ENCODE data around the gene ARHGAP31. TPM values are rescaled to one million over a fixed set of nuclear protein-coding genes. Genes with fewer than 3 reads are reported as not detected.

Gene ARHGAP31
- total and polyA plus RNA-seq, 2 of the 8 experiments (the other 6 are each of a cell fraction or from before 2014, with no cell fraction given), result 1.1 to 7.6 TPM

GRCh38 chr3:119259821-119260220, 34.4 kb upstream of the ARHGAP31 start:
- no peaks in the 10 kb centered on the region; a peak in 2 of 7 replicates for H3K27me3 ChIP-seq (replicated peaks in 1 of 4; ENCODE audit: control insufficient read depth in 3 of 4, extremely low read depth in 1 of 4, insufficient read depth in 3 of 4, low read length in 3 of 4)
- no peaks in the 10 kb centered on the region for H3K36me3 ChIP-seq (ENCODE audit: control insufficient read depth in 2 of 4, insufficient read depth in 4 of 4, low read length in 3 of 4)
- H3K9ac ChIP-seq (replicated peaks in 1 of 4; ENCODE audit: extremely low read depth in 1 of 4, low read depth in 3 of 4, low read length in 3 of 4), result no peak overlapping the region
- no peaks in the 10 kb centered on the region for H3K9me3 ChIP-seq (ENCODE audit: insufficient read depth in 2 of 2, low read depth in 1 of 2, low read length in 1 of 2)
- POLR2A ChIA-PET (ENCODE audit: partially characterized antibody), result no interaction called here
- FAIRE-seq (no peak), DNase-seq (ENCODE audit: low read depth in 1 of 2, low spot score in 2 of 2) (no peak)
- H2BK120ac ChIP-seq (replicated peaks; ENCODE audit: low read depth, low read length), result peak overlapping the region; percentile 13
- H2AFZ ChIP-seq (ENCODE audit: low read length), result no peak overlapping the region
- H4K8ac ChIP-seq (ENCODE audit: extremely low read depth, insufficient read depth, low read length), result no peak overlapping the region
- H3K79me1 ChIP-seq (ENCODE audit: low read depth, low read length), result no peaks in the 10 kb centered on the region
- no peak overlapping the region for H3K23ac ChIP-seq (ENCODE audit: insufficient read length)
- no peak overlapping the region for H3K56ac ChIP-seq (replicated peaks; ENCODE audit: insufficient read length, low read depth, low read length)
- no peak overlapping the region for H2BK12ac ChIP-seq (ENCODE audit: low read depth, low read length)
- H3K14ac ChIP-seq (ENCODE audit: insufficient read length), result no peak overlapping the region
- H3K79me2 ChIP-seq (ENCODE audit: control insufficient read depth in 1 of 2, insufficient read depth in 2 of 2, low read length in 2 of 2), result no peaks in the 10 kb centered on the region
- no peak overlapping the region for H4K5ac ChIP-seq (ENCODE audit: insufficient read length, low read depth, low read length)
- H3K4me1 ChIP-seq (replicated peaks in 1 of 4; ENCODE audit: control insufficient read depth in 3 of 4, insufficient read depth in 4 of 4, low read length in 3 of 4), result peaks cover 0 to 8% (median 7%) of the 10 kb centered on the region in 4 experiments; a peak in 3 of 7 replicates
- CTCF ChIA-PET (ENCODE audit: partially characterized antibody), result interaction anchor here (0.5 kb wide), 1 partner anchor 185 kb away, joined by 3 read pairs; no protein-coding TSS in a partner anchor
- no peak overlapping the region for H2BK15ac ChIP-seq (ENCODE audit: low read length)
- H3K4me2 ChIP-seq (ENCODE audit: insufficient read depth in 1 of 2, low read depth in 2 of 2, low read length in 2 of 2), result no peak overlapping the region
- no peak overlapping the region for H2AK5ac ChIP-seq (ENCODE audit: low read depth, low read length)
- H3K4ac ChIP-seq (replicated peaks; ENCODE audit: insufficient read length, low read depth, low read length), result no peak overlapping the region
- H3K27ac ChIP-seq (ENCODE audit: low read depth, low read length), result no peak overlapping the region
- H4K20me1 ChIP-seq (replicated peaks in 1 of 2; ENCODE audit: control insufficient read depth in 1 of 2, insufficient read depth in 2 of 2, low read length in 2 of 2), result no peaks in the 10 kb centered on the region
- no peak overlapping the region for H3K18ac ChIP-seq (ENCODE audit: extremely low read depth, low read length)
- H3K23me2 ChIP-seq (ENCODE audit: low read depth, low read length), result no peaks in the 10 kb centered on the region
- no peak overlapping the region for H2BK5ac ChIP-seq (ENCODE audit: low read depth, low read length)
- WGBS, 2 experiments (ENCODE audit: extremely low coverage in 1 of 2, insufficient coverage in 1 of 2, insufficient read length in 1 of 2, insufficient replicate concordance in 2 of 2, low coverage in 1 of 2, low lambda C conversion rate in 2 of 2, missing lambda C conversion rate in 1 of 2), result 86% methylated on average over 4 of the region's 4 CpGs; no CpG with 5 or more reads in 1 of the 2 experiments
- H3K4me3 ChIP-seq (ENCODE audit: extremely low read depth in 1 of 4, insufficient read depth in 2 of 4, low read depth in 3 of 4, low read length in 4 of 4), result no peak overlapping the region
- H2BK20ac ChIP-seq (ENCODE audit: low read length), result no peak overlapping the region
- no peak overlapping the region for H4K91ac ChIP-seq (replicated peaks; ENCODE audit: insufficient read length, low read length)
- TF ChIP-seq, protein P1, sequence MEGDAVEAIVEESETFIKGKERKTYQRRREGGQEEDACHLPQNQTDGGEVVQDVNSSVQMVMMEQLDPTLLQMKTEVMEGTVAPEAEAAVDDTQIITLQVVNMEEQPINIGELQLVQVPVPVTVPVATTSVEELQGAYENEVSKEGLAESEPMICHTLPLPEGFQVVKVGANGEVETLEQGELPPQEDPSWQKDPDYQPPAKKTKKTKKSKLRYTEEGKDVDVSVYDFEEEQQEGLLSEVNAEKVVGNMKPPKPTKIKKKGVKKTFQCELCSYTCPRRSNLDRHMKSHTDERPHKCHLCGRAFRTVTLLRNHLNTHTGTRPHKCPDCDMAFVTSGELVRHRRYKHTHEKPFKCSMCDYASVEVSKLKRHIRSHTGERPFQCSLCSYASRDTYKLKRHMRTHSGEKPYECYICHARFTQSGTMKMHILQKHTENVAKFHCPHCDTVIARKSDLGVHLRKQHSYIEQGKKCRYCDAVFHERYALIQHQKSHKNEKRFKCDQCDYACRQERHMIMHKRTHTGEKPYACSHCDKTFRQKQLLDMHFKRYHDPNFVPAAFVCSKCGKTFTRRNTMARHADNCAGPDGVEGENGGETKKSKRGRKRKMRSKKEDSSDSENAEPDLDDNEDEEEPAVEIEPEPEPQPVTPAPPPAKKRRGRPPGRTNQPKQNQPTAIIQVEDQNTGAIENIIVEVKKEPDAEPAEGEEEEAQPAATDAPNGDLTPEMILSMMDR (IDR thresholded peaks at IDR 0.05; ENCODE audit: control extremely low read depth in 1 of 3, insufficient read depth in 1 of 3, low read depth in 1 of 3, low read length in 3 of 3), result no peak
- no peak for TF ChIP-seq MAFK (IDR thresholded peaks at IDR 0.05; ENCODE audit: low read depth, low read length)
- TF ChIP-seq EP300 (IDR thresholded peaks at IDR 0.05; ENCODE audit: borderline replicate concordance in 1 of 2, low read depth in 2 of 2, low read length in 2 of 2), result no peak
- TF ChIP-seq, protein P2, sequence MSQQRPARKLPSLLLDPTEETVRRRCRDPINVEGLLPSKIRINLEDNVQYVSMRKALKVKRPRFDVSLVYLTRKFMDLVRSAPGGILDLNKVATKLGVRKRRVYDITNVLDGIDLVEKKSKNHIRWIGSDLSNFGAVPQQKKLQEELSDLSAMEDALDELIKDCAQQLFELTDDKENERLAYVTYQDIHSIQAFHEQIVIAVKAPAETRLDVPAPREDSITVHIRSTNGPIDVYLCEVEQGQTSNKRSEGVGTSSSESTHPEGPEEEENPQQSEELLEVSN (IDR thresholded peaks at IDR 0.05), result no peak
- TF ChIP-seq ZNF274 (IDR thresholded peaks at IDR 0.05; ENCODE audit: borderline replicate concordance, extremely low read depth, low read length), result no peak
- no peak for TF ChIP-seq NANOG (IDR thresholded peaks at IDR 0.05; ENCODE audit: insufficient read depth, low read depth, low read length, poor library complexity, severe bottlenecking)
- TF ChIP-seq SAP30 (IDR thresholded peaks at IDR 0.05; ENCODE audit: insufficient read depth, insufficient replicate concordance, low read length), result no peak
- no peak for TF ChIP-seq ASH2L (IDR thresholded peaks at IDR 0.05; ENCODE audit: low read length)
- no peak for TF ChIP-seq CBX5 (IDR thresholded peaks at IDR 0.05; ENCODE audit: low read depth, low read length)
- no peak for TF ChIP-seq RFX5 (IDR thresholded peaks at IDR 0.05; ENCODE audit: borderline replicate concordance, low read depth, low read length)

Data from H1 (cell line).